Endothelial cell (in vitro differentiated cells): ENCODE measurements around the gene EGFL8. TPM values are rescaled to one million over a fixed set of nuclear protein-coding genes. Genes with fewer than 3 reads are reported as not detected.

Source experiments
- DNase-seq: peaks from one replicate; pipeline ENCODE4 v3.0.0; 2021; ENCODE audit warnings: low spot score
- H3K27ac Mint-ChIP-seq: one replicate; pipeline ENCODE4 v1.8.0; 2021; ENCODE audit warnings: mixed read lengths, inconsistent platforms; ENCODE audit not compliant: unreplicated experiment
- H3K27me3 Mint-ChIP-seq: one replicate; pipeline ENCODE4 v1.8.0; 2021; ENCODE audit warnings: mild to moderate bottlenecking, moderate library complexity, mixed read lengths, inconsistent platforms; ENCODE audit not compliant: unreplicated experiment
- H3K36me3 Mint-ChIP-seq: one replicate; pipeline ENCODE4 v1.8.0; 2021; ENCODE audit warnings: mild to moderate bottlenecking, low read depth, mixed read lengths, inconsistent platforms; ENCODE audit not compliant: unreplicated experiment
- H3K4me1 Mint-ChIP-seq: one replicate; pipeline ENCODE4 v1.8.0; 2021; ENCODE audit warnings: mild to moderate bottlenecking, mixed read lengths, inconsistent platforms; ENCODE audit not compliant: unreplicated experiment
- H3K4me3 Mint-ChIP-seq: one replicate; pipeline ENCODE4 v1.8.0; 2021; ENCODE audit warnings: mild to moderate bottlenecking, mixed read lengths, inconsistent platforms; ENCODE audit not compliant: unreplicated experiment
- H3K9me3 Mint-ChIP-seq: one replicate; pipeline ENCODE4 v1.8.0; 2021; ENCODE audit warnings: mixed read lengths, inconsistent platforms; ENCODE audit not compliant: unreplicated experiment
- CTCF ChIP-seq: fragments of 200-600 bp; sonication (generic); IDR thresholded peaks from one replicate; pipeline ENCODE4 v1.5.0; 2021; ENCODE audit warnings: antibody characterized with exemption; ENCODE audit not compliant: unreplicated experiment
- total RNA-seq: library from RNA; stranded (reverse); fragmentation: NEBNext Ultra II Directional; extraction: Animal tissue kit (Norgen Biotek cat#: 25700); gene quantifications from one replicate; pipeline ENCODE4 v1.2.1, GENCODE V29; 2021; ENCODE audit not compliant: unreplicated experiment

The EGFL8 gene
- total RNA-seq, 1 donor from 2014 or later = 37.4 TPM

- H3K27ac Mint-ChIP-seq = no peak overlapping the region
- no peak for TF ChIP-seq CTCF
- peaks cover 23% of the 10 kb centered on the region for H3K27me3 Mint-ChIP-seq
- no peak for DNase-seq
- no peak overlapping the region for H3K4me3 Mint-ChIP-seq
- H3K36me3 Mint-ChIP-seq = peaks cover 7% of the 10 kb centered on the region
- H3K4me1 Mint-ChIP-seq = peaks cover 24% of the 10 kb centered on the region
- H3K9me3 Mint-ChIP-seq = no peaks in the 10 kb centered on the region
Measured at GRCh38 chr6:32146287-32146686, 18.1 kb upstream of the EGFL8 start.

GRCh38 chr6:32146687-32147086 lies 17.7 kb upstream of the EGFL8 start:
- no peak overlapping the region for H3K27ac Mint-ChIP-seq

DNA sequence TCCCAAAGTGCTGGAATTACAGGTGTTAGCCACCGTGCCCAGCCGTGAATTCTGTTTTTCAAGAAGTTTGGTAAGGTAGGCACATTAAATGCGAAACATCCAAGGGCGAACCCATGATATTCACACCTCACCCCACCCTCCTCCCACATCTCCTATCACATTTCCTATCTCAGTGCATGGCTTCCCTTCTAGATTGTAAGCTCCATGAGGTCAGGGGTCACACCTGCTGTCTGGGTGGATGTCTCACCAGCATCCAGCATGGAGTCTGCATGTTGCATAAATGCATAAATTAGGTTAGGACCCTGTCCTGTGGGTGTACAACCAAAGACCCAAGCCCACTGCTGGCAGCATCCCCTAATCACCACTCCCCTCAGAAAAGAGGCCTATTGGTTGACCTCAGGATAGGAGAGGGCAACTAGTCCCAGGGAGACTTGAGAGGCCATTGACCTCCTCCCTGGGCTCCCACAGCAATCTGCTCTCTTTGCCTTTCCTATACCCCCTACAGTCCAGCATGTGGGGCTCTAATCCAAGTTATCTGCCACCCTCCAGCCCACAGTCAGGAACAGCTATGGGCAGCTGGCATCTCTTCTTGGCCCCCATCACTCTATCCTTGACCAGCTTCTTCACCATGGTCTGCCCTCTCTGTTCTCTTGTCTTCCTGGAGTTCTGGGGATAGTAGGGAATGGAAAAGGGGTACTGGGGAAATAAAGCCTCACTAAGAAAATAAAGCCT lies 16.8 kb upstream of the EGFL8 start:
- peaks cover 7% of the 10 kb centered on the region for H3K36me3 Mint-ChIP-seq
- TF ChIP-seq CTCF = no peak
- H3K4me1 Mint-ChIP-seq = peaks cover 31% of the 10 kb centered on the region
- no peaks in the 10 kb centered on the region for H3K9me3 Mint-ChIP-seq
- H3K27me3 Mint-ChIP-seq = peaks cover 23% of the 10 kb centered on the region
- no peak for DNase-seq
- peak overlapping the region; percentile 82 for H3K4me3 Mint-ChIP-seq
- peak overlapping the region; percentile 42 for H3K27ac Mint-ChIP-seq

More at GRCh38 chr6:32146687-32147086, 17.7 kb upstream of the EGFL8 start:
- no peak overlapping the region for H3K4me3 Mint-ChIP-seq
- peaks cover 23% of the 10 kb centered on the region for H3K27me3 Mint-ChIP-seq
- peaks cover 7% of the 10 kb centered on the region for H3K36me3 Mint-ChIP-seq
- no peak for TF ChIP-seq CTCF
- H3K9me3 Mint-ChIP-seq = no peaks in the 10 kb centered on the region
- peaks cover 26% of the 10 kb centered on the region for H3K4me1 Mint-ChIP-seq
- DNase-seq = no peak

GRCh38 chr6:32148289-32149091 lies 15.9 kb upstream of the EGFL8 start:
- H3K4me1 Mint-ChIP-seq = peaks cover 35% of the 10 kb centered on the region
- no peak overlapping the region for H3K27ac Mint-ChIP-seq

More at GRCh38 chr6:32148289-32149091, 15.9 kb upstream of the EGFL8 start:
- peak; percentile 69 for DNase-seq
- Mint-ChIP-seq H3K27me3 (peaks cover 23% of the 10 kb centered on the region), H3K36me3 (peaks cover 7% of the 10 kb centered on the region), H3K9me3 (no peaks in the 10 kb centered on the region), H3K4me3 (peak overlapping the region; percentile 82)
- no peak for TF ChIP-seq CTCF
